ENCODE results near the gene ZBTB20. TPM values are rescaled to one million over a fixed set of nuclear protein-coding genes. Genes with fewer than 3 reads are reported as not detected.

The ZBTB20 gene
- total RNA-seq, 1 experiment from 2014 or later = 26.5 TPM

DNA sequence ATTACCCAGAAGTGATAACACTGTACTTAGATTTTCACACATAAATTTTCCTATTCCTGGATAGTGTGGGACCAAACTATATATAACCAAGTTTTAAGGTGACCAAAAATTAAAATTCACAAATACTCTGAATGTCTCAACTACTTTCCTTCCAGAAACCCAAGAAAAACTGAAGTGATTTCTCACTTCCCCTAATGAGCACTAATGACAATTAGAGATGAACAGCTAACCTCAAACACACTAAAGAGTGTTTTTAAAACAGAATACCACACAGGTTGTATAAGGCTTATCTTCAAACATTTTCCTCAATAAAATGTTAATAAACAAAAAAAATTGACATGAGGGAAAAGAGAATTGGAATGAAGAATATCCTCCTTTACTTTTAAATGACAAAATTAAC lies 188.2 kb downstream of the ZBTB20 start:
- no peaks in the 10 kb centered on the region; the same call in 1 of the 2 replicates for H3K9me2 ChIP-seq (ENCODE audit: insufficient read depth)
- no peaks in the 10 kb centered on the region for H3K36me3 ChIP-seq (ENCODE audit: low read depth)
- no peaks in the 10 kb centered on the region for H3F3A ChIP-seq (ENCODE audit: insufficient read depth, low read depth)
- ChIA-PET POLR2A (ENCODE audit: unreplicated experiment) (no interaction called here), CTCF (no interaction called here)
- H3K27ac ChIP-seq = no peak overlapping the region
- no peaks in the 10 kb centered on the region for H3K79me2 ChIP-seq (ENCODE audit: low read depth)
- H4K20me1 ChIP-seq (ENCODE audit: insufficient read depth) = no peaks in the 10 kb centered on the region
- intact Hi-C loops (cut with micrococcal nuclease; ENCODE audit: unreplicated experiment) = no loop called here
- no peaks in the 10 kb centered on the region for H3K9me3 ChIP-seq (ENCODE audit: insufficient read depth, low read depth)
- H3K4me2 ChIP-seq = no peak overlapping the region
- H3K4me1 ChIP-seq (replicated peaks; ENCODE audit: insufficient read depth) = no peaks in the 10 kb centered on the region
- no peak overlapping the region for H2AFZ ChIP-seq
- no peaks in the 10 kb centered on the region for H3K27me3 ChIP-seq (ENCODE audit: insufficient read depth, low read depth)
- H3K4me3 ChIP-seq = no peak overlapping the region
- TF ChIP-seq, protein P1, sequence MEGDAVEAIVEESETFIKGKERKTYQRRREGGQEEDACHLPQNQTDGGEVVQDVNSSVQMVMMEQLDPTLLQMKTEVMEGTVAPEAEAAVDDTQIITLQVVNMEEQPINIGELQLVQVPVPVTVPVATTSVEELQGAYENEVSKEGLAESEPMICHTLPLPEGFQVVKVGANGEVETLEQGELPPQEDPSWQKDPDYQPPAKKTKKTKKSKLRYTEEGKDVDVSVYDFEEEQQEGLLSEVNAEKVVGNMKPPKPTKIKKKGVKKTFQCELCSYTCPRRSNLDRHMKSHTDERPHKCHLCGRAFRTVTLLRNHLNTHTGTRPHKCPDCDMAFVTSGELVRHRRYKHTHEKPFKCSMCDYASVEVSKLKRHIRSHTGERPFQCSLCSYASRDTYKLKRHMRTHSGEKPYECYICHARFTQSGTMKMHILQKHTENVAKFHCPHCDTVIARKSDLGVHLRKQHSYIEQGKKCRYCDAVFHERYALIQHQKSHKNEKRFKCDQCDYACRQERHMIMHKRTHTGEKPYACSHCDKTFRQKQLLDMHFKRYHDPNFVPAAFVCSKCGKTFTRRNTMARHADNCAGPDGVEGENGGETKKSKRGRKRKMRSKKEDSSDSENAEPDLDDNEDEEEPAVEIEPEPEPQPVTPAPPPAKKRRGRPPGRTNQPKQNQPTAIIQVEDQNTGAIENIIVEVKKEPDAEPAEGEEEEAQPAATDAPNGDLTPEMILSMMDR (conservative IDR thresholded peaks at IDR 0.05) = no peak
- TF ChIP-seq EZH2 (IDR thresholded peaks at IDR 0.05; ENCODE audit: low read depth) = no peak
- BruUV-seq (replicated peaks) = no TSS peak
- DNase-seq = no peak

DNA sequence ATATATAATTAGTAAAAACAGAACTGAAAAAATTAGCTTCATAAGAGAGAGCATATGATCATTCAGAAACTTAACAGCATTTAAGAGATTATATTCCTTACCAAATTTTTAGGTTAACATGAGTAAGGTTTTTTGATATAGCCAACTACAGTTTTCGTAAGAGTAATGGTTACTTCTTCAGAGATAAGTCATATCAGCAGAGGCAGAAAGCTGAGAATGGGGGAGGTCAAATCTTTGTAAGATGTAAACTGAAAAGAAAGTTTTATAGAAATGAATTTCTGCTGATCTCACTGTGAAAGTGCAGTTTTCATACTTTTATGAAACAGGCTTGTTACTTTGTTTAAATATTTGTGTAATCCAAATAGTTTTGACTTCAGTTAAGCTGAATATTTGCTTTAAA lies 193.3 kb downstream of the ZBTB20 start:
- Histone ChIP-seq H3K9me2 (ENCODE audit: insufficient read depth) (no peaks in the 10 kb centered on the region), H3K4me2 (no peak overlapping the region), H3K4me3 (no peak overlapping the region), H3K27me3 (ENCODE audit: insufficient read depth, low read depth) (no peaks in the 10 kb centered on the region), H2AFZ (no peak overlapping the region), H3K27ac (no peak overlapping the region), H4K20me1 (ENCODE audit: insufficient read depth) (no peaks in the 10 kb centered on the region), H3F3A (ENCODE audit: insufficient read depth, low read depth) (no peaks in the 10 kb centered on the region), H3K9me3 (ENCODE audit: insufficient read depth, low read depth) (no peaks in the 10 kb centered on the region), H3K4me1 (replicated peaks; ENCODE audit: insufficient read depth) (no peaks in the 10 kb centered on the region), H3K79me2 (ENCODE audit: low read depth) (no peaks in the 10 kb centered on the region), H3K36me3 (ENCODE audit: low read depth) (no peaks in the 10 kb centered on the region)
- intact Hi-C loops (cut with micrococcal nuclease; ENCODE audit: unreplicated experiment) = no loop called here
- TF ChIP-seq EZH2 (IDR thresholded peaks at IDR 0.05; ENCODE audit: low read depth) = no peak
- TF ChIP-seq, protein P1 (conservative IDR thresholded peaks at IDR 0.05) = no peak
- ChIA-PET POLR2A (ENCODE audit: unreplicated experiment) (interaction anchor here (0.5 kb wide), 1 partner anchor 193 kb away, joined by 4 read pairs; the partner anchor contains the start of gene ZBTB20), CTCF (no interaction called here)
- BruUV-seq (replicated peaks) = no TSS peak
- DNase-seq = no peak

DNA sequence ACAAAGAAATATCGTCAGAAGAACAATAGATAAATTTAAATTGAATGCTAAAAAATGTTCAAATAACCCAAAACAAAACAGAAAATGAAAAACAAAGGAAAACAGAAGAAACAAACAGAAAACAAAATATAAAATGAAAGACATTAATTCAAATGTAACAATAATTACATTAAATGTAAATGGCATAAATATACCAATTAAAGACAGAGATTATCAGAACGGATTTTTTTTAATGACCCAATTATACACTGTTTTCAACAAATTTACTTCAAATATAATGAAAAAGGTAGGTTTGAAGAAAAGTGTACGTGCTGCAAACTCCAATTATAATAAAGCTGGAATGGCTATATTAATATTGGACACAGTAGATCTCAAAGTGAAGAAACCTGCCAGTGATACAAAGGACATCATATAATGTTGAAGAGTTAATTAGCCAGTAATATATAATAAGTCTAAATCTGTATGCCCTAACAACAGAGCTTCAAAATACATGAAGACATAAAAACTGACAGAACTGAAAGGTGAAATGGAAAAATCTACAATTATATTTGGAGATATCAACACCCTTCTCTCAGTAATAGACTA lies 193.8 kb downstream of the ZBTB20 start:
- BruUV-seq (replicated peaks) = no TSS peak
- Histone ChIP-seq H3K27ac (no peak overlapping the region), H3F3A (ENCODE audit: insufficient read depth, low read depth) (no peaks in the 10 kb centered on the region), H3K4me3 (no peak overlapping the region), H2AFZ (no peak overlapping the region), H3K9me3 (ENCODE audit: insufficient read depth, low read depth) (no peaks in the 10 kb centered on the region), H3K27me3 (ENCODE audit: insufficient read depth, low read depth) (no peaks in the 10 kb centered on the region), H4K20me1 (ENCODE audit: insufficient read depth) (no peaks in the 10 kb centered on the region), H3K4me2 (no peak overlapping the region), H3K4me1 (replicated peaks; ENCODE audit: insufficient read depth) (no peaks in the 10 kb centered on the region), H3K9me2 (ENCODE audit: insufficient read depth) (no peaks in the 10 kb centered on the region), H3K79me2 (ENCODE audit: low read depth) (no peaks in the 10 kb centered on the region), H3K36me3 (ENCODE audit: low read depth) (no peaks in the 10 kb centered on the region)
- DNase-seq = no peak
- CTCF ChIA-PET = no interaction called here
- POLR2A ChIA-PET (ENCODE audit: unreplicated experiment) = interaction anchor here (0.5 kb wide), 1 partner anchor 194 kb away, joined by 4 read pairs; the partner anchor contains the start of gene ZBTB20
- TF ChIP-seq, protein P1 (conservative IDR thresholded peaks at IDR 0.05) = no peak
- TF ChIP-seq EZH2 (IDR thresholded peaks at IDR 0.05; ENCODE audit: low read depth) = no peak
- intact Hi-C loops (cut with micrococcal nuclease; ENCODE audit: unreplicated experiment) = no loop called here

All from PC-9 (cell line).